ENCODE results near the gene DPP6. TPM values are rescaled to one million over a fixed set of nuclear protein-coding genes. Genes with fewer than 3 reads are reported as not detected.

Gene DPP6
- total RNA-seq, 2 experiments from 2014 or later: not detected

DNA sequence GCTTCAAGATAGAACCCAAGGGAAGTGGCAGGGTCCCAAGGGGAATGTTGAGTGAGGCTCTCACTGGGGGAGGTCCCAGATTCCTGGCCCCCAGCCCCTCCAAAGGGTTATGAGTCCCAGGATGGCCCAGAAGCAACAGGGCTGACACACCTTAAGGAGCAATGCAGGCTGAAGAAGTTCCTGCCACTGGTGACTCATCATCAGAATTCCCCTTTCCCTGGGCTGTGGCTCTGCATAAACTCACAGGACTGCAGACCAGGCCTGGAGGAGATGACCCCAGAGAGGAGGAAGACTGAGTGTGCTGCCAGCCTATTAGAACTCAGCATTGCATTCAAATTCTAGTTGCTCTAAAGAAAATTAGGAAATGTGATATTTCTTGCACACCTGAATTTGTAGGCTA is 126.7 kb downstream of the DPP6 start:
- no peak overlapping the region for H3K27ac Mint-ChIP-seq

GRCh38 chr7:154183482-154183881 is 131.3 kb downstream of the DPP6 start:
- Mint-ChIP-seq H3K27ac (no peak overlapping the region), H3K27me3 (no peaks in the 10 kb centered on the region), H3K9me3 (no peaks in the 10 kb centered on the region), H3K4me1 (ENCODE audit: low read depth) (no peaks in the 10 kb centered on the region), H3K36me3 (no peaks in the 10 kb centered on the region), H3K4me3 (no peak overlapping the region)
- no peak for DNase-seq
- CTCF ChIA-PET: no interaction called here
- POLR2A ChIA-PET: no interaction called here
- intact Hi-C loops (cut with micrococcal nuclease): no loop called here

More for the DNA sequence above, 126.7 kb downstream of the DPP6 start:
- Mint-ChIP-seq H3K27me3 (no peaks in the 10 kb centered on the region), H3K36me3 (no peaks in the 10 kb centered on the region), H3K4me1 (ENCODE audit: low read depth) (no peaks in the 10 kb centered on the region), H3K4me3 (no peak overlapping the region), H3K9me3 (peaks cover 2% of the 10 kb centered on the region)
- ChIA-PET POLR2A (no interaction called here), CTCF (interaction anchor here (1.0 kb wide), 1 partner anchor 12 kb away, joined by 3 read pairs; no protein-coding TSS in a partner anchor)
- no peak for DNase-seq
- intact Hi-C loops (cut with micrococcal nuclease): no loop called here

- CTCF ChIA-PET: no interaction called here
- intact Hi-C loops (cut with micrococcal nuclease): no loop called here
- no peak overlapping the region for H3K27ac Mint-ChIP-seq
- no peak overlapping the region for H3K4me3 Mint-ChIP-seq
- POLR2A ChIA-PET: no interaction called here
- H3K36me3 Mint-ChIP-seq: no peaks in the 10 kb centered on the region
- H3K27me3 Mint-ChIP-seq: no peaks in the 10 kb centered on the region
- H3K9me3 Mint-ChIP-seq: no peaks in the 10 kb centered on the region
- no peak for DNase-seq
- no peaks in the 10 kb centered on the region for H3K4me1 Mint-ChIP-seq (ENCODE audit: low read depth)
Observed at GRCh38 chr7:154183946-154184345, 131.7 kb downstream of the DPP6 start.

GRCh38 chr7:154186811-154187210 is 134.6 kb downstream of the DPP6 start:
- no peak overlapping the region for H3K4me3 Mint-ChIP-seq
- no peak overlapping the region for H3K27ac Mint-ChIP-seq
- no peaks in the 10 kb centered on the region for H3K9me3 Mint-ChIP-seq
- DNase-seq: no peak
- no peaks in the 10 kb centered on the region for H3K4me1 Mint-ChIP-seq (ENCODE audit: low read depth)
- ChIA-PET POLR2A (no interaction called here), CTCF (no interaction called here)
- intact Hi-C loops (cut with micrococcal nuclease): no loop called here
- no peaks in the 10 kb centered on the region for H3K27me3 Mint-ChIP-seq
- no peaks in the 10 kb centered on the region for H3K36me3 Mint-ChIP-seq

DNA sequence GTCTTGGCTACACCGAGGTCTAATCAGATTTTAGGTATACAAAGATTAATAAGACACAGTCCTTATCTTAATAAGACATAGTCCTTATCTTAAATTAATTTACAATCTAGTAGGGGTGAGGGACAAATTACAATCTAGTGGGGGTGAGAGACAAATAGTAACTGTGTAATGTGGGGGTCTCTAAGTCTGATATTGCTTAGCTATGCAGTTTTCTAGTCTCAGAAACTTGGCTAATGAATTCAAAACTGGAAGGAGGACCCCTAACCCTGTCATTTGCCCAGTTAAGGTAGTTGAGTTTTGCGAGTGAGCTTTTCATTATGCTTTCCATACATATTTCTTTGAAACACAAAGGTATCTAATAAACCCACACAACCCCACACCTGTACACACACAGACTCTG is 136.1 kb downstream of the DPP6 start:
- Mint-ChIP-seq H3K27me3 (no peaks in the 10 kb centered on the region), H3K36me3 (no peaks in the 10 kb centered on the region), H3K4me3 (no peak overlapping the region), H3K4me1 (ENCODE audit: low read depth) (no peaks in the 10 kb centered on the region), H3K9me3 (peaks cover 3% of the 10 kb centered on the region), H3K27ac (no peak overlapping the region)
- no peak for DNase-seq
- CTCF ChIA-PET: no interaction called here
- POLR2A ChIA-PET: interaction anchor here (0.6 kb wide), 1 partner anchor 376 kb away, joined by 3 read pairs; no protein-coding TSS in a partner anchor
- intact Hi-C loops (cut with micrococcal nuclease): no loop called here

GRCh38 chr7:154195266-154195665 is 143.1 kb downstream of the DPP6 start:
- H3K27ac Mint-ChIP-seq: no peak overlapping the region
- POLR2A ChIA-PET: no interaction called here
- H3K9me3 Mint-ChIP-seq: peaks cover 3% of the 10 kb centered on the region
- intact Hi-C loops (cut with micrococcal nuclease): no loop called here
- DNase-seq: no peak
- no peak overlapping the region for H3K4me3 Mint-ChIP-seq
- no peaks in the 10 kb centered on the region for H3K36me3 Mint-ChIP-seq
- H3K27me3 Mint-ChIP-seq: no peaks in the 10 kb centered on the region
- CTCF ChIA-PET: no interaction called here
- H3K4me1 Mint-ChIP-seq (ENCODE audit: low read depth): no peaks in the 10 kb centered on the region

GRCh38 chr7:154198481-154198880 is 146.3 kb downstream of the DPP6 start:
- Mint-ChIP-seq H3K27ac (no peak overlapping the region), H3K4me1 (ENCODE audit: low read depth) (no peaks in the 10 kb centered on the region), H3K36me3 (no peaks in the 10 kb centered on the region), H3K4me3 (no peak overlapping the region), H3K9me3 (no peaks in the 10 kb centered on the region), H3K27me3 (no peaks in the 10 kb centered on the region)
- intact Hi-C loops (cut with micrococcal nuclease): no loop called here
- ChIA-PET POLR2A (no interaction called here), CTCF (no interaction called here)
- DNase-seq: no peak

DNA sequence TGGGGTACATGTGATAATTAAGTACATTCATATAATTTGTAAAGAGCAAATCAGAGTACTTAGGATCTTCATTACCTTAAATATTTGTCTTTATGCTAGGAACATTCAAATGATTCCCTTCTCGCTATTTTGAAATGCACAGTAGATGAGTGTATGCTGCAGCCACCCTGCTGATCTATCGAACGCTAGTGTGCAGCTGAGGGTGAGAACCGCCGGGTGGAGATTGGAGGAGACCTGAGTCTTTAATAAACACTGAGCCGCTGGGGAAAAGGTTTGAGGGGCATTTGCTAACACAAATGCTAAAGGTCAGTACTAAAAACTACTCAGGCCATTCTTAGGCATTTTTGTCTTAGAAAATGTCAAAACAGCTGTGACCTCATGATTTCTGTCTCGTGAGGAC is 148.0 kb downstream of the DPP6 start:
- ChIA-PET CTCF (interaction anchor here (0.6 kb wide), 1 partner anchor 20 kb away, joined by 3 read pairs; no protein-coding TSS in a partner anchor), POLR2A (no interaction called here)
- Mint-ChIP-seq H3K27me3 (no peaks in the 10 kb centered on the region), H3K4me1 (ENCODE audit: low read depth) (no peaks in the 10 kb centered on the region), H3K36me3 (no peaks in the 10 kb centered on the region), H3K4me3 (no peak overlapping the region), H3K9me3 (peaks cover under 1% of the 10 kb centered on the region), H3K27ac (no peak overlapping the region)
- intact Hi-C loops (cut with micrococcal nuclease): no loop called here
- no peak for DNase-seq

DNA sequence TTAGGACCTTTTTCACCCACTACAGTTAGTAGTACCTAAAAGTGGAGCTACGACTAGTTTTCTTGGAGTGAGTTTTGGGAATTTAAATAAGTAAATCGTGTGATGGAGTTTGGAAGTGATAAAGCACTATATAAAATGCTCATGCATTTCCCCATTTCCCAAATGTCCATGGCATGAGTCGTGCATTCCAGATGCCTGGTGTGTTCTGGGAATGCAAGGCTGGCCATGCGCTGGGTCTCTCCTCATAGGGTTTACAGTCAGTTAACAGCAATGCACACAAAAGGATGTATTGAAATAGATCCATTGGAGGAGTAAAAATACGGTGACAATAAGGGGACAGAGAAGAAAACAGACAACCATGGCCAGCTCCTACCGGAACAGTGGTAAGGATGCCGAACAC is 149.8 kb downstream of the DPP6 start:
- Mint-ChIP-seq H3K27ac (no peak overlapping the region), H3K27me3 (no peaks in the 10 kb centered on the region), H3K36me3 (no peaks in the 10 kb centered on the region), H3K9me3 (peaks cover 3% of the 10 kb centered on the region), H3K4me1 (ENCODE audit: low read depth) (no peaks in the 10 kb centered on the region), H3K4me3 (no peak overlapping the region)
- ChIA-PET POLR2A (no interaction called here), CTCF (no interaction called here)
- DNase-seq: no peak
- intact Hi-C loops (cut with micrococcal nuclease): no loop called here

GRCh38 chr7:154204046-154204445 is 151.8 kb downstream of the DPP6 start:
- H3K27ac Mint-ChIP-seq: no peak overlapping the region
- peaks cover 3% of the 10 kb centered on the region for H3K9me3 Mint-ChIP-seq
- no peaks in the 10 kb centered on the region for H3K27me3 Mint-ChIP-seq
- ChIA-PET CTCF (no interaction called here), POLR2A (no interaction called here)
- H3K4me3 Mint-ChIP-seq: no peak overlapping the region
- DNase-seq: no peak
- H3K36me3 Mint-ChIP-seq: no peaks in the 10 kb centered on the region
- intact Hi-C loops (cut with micrococcal nuclease): no loop called here
- no peaks in the 10 kb centered on the region for H3K4me1 Mint-ChIP-seq (ENCODE audit: low read depth)

GRCh38 chr7:154212861-154213260 is 160.7 kb downstream of the DPP6 start:
- H3K27ac Mint-ChIP-seq: no peak overlapping the region
- DNase-seq: no peak
- no peaks in the 10 kb centered on the region for H3K4me1 Mint-ChIP-seq (ENCODE audit: low read depth)
- H3K36me3 Mint-ChIP-seq: no peaks in the 10 kb centered on the region
- H3K4me3 Mint-ChIP-seq: no peak overlapping the region
- CTCF ChIA-PET: no interaction called here
- POLR2A ChIA-PET: no interaction called here
- no peaks in the 10 kb centered on the region for H3K27me3 Mint-ChIP-seq
- intact Hi-C loops (cut with micrococcal nuclease): no loop called here
- H3K9me3 Mint-ChIP-seq: peaks cover 4% of the 10 kb centered on the region

DNA sequence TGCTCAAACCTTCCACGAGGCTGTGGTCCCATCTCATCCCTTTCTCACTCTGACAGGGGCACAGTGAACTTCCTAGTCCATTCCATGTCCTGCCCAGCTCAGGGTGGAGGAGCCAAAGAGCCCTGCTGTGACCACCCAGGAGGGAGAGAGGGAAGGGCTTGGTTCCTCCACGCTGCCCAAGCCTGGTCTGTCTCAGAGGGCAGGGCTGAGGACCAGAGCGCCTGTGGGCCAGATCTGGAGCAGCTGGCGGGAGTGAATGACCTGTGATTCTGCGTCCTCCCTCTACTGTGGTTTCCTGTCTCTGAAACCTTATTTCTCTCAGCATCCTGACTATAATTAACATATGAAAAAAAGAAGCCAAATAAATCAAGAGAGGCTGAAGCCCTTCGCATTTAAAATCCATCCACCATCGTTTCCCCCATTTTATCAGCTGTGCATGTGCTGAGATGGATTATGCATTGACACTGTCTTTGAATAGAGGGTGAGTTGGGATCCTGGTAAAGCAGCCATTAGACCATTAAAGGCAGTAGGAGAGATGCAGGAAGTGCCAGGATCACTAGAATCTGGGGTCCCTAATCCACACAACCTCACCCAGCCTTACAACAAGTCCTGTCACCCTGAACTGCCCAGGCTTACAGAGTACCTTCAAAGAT is 165.6 kb downstream of the DPP6 start:
- Mint-ChIP-seq H3K4me3 (no peak overlapping the region), H3K9me3 (peaks cover 4% of the 10 kb centered on the region)

DNA sequence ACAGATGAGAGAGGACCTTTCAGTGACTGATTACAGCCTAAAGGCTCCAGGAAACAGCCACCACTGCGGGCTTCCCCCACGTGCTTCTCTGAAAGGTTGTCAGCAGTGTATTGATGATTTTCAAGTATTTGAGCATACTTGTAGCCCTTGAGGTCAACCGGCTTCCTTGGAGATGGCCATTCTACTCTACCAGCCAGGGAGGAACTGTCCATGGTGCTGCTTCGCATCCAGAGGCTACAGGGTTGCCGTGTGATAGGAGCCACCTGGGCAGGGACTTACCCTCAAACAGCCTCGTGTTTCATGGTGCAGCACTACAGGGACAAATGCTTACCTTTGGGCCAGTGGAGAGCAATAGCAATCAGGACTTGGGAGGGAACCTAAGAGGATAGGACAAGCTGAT is 179.5 kb downstream of the DPP6 start:
- Mint-ChIP-seq H3K27ac (no peak overlapping the region), H3K27me3 (no peaks in the 10 kb centered on the region), H3K9me3 (peaks cover 13% of the 10 kb centered on the region), H3K4me1 (ENCODE audit: low read depth) (no peaks in the 10 kb centered on the region), H3K4me3 (no peak overlapping the region), H3K36me3 (no peaks in the 10 kb centered on the region)
- no peak for DNase-seq
- POLR2A ChIA-PET: no interaction called here
- intact Hi-C loops (cut with micrococcal nuclease): no loop called here
- CTCF ChIA-PET: no interaction called here

More for the DNA sequence above, 165.6 kb downstream of the DPP6 start:
- H3K27me3 Mint-ChIP-seq: no peaks in the 10 kb centered on the region
- CTCF ChIA-PET: no interaction called here
- H3K4me1 Mint-ChIP-seq (ENCODE audit: low read depth): no peaks in the 10 kb centered on the region
- intact Hi-C loops (cut with micrococcal nuclease): no loop called here
- no peak for DNase-seq
- H3K27ac Mint-ChIP-seq: no peak overlapping the region
- POLR2A ChIA-PET: no interaction called here
- H3K36me3 Mint-ChIP-seq: no peaks in the 10 kb centered on the region
